H1 (cell line): ENCODE results near the gene ABCA5.

Experiments used
- CEBPB ChIP-seq: IDR thresholded peaks from 2 replicates; pipeline ENCODE4 v1.6.1; 2012; ENCODE audit warnings: low read depth, low read length
- CHD2 ChIP-seq: IDR thresholded peaks from 2 replicates; pipeline ENCODE4 v1.6.1; 2012; ENCODE audit warnings: low read length, improper control_type of control experiment
- CREB1 ChIP-seq: IDR thresholded peaks from 2 replicates; pipeline ENCODE4 v1.6.1; 2012; ENCODE audit warnings: inconsistent platforms
- CTCF ChIP-seq, 3 experiments: IDR thresholded peaks; 1 replicate in 2 of 3; 2 replicates in 1 of 3; pipeline versions ENCODE4 v1.5.1 to v1.6.1; 2011; ENCODE audit warnings: low read length in 3 of 3, mild to moderate bottlenecking in 3 of 3, inconsistent platforms in 2 of 3, low read depth in 1 of 3, moderate library complexity in 1 of 3; ENCODE audit not compliant: insufficient read depth in 1 of 3; ENCODE audit errors: control extremely low read depth in 1 of 3
- E2F6 ChIP-seq: IDR thresholded peaks from 2 replicates; pipeline ENCODE4 v1.6.1; 2012; ENCODE audit warnings: inconsistent platforms
- EZH2 ChIP-seq: fragments of 200-600 bp; sonication (generic); IDR thresholded peaks from 2 replicates; pipeline ENCODE4 v1.7.1; 2012; ENCODE audit warnings: low read depth, mild to moderate bottlenecking, moderate library complexity, low read length, inconsistent platforms; ENCODE audit not compliant: severe bottlenecking
- PHF8 ChIP-seq: fragments of 200-600 bp; sonication (generic); conservative IDR thresholded peaks from 2 replicates; pipeline ENCODE4 v1.7.1; 2012; ENCODE audit warnings: low read depth, mild to moderate bottlenecking, inconsistent platforms, low read length, moderate library complexity
- POLR2A ChIP-seq, 2 experiments: IDR thresholded peaks; 1 replicate in 1 of 2; 2 replicates in 1 of 2; pipeline ENCODE4 v1.6.1; 2011; ENCODE audit warnings: low read depth in 2 of 2, low read length in 2 of 2, mild to moderate bottlenecking in 2 of 2; ENCODE audit errors: control extremely low read depth in 1 of 2
- POLR2AphosphoS5 ChIP-seq: IDR thresholded peaks from 2 replicates; pipeline ENCODE4 v1.6.1; 2011; ENCODE audit warnings: low read depth, low read length

GRCh38 chr17:69320908-69321238 is 6.1 kb downstream of the ABCA5 start:
- no peak for TF ChIP-seq E2F6
- no peak for TF ChIP-seq POLR2A (IDR thresholded peaks at IDR 0.05; ENCODE audit: control extremely low read depth in 1 of 2, low read depth in 2 of 2, low read length in 2 of 2)
- TF ChIP-seq CTCF (IDR thresholded peaks at IDR 0.05; ENCODE audit: control extremely low read depth in 1 of 3, insufficient read depth in 1 of 3, low read depth in 1 of 3, low read length in 3 of 3) = no peak
- no peak for TF ChIP-seq EZH2
- TF ChIP-seq POLR2AphosphoS5 = no peak
- no peak for TF ChIP-seq CEBPB
- no peak for TF ChIP-seq CHD2
- TF ChIP-seq CREB1 = no peak
- TF ChIP-seq PHF8 = no peak
